ENCODE measurements around the gene KANSL2.
"Not testable (repeated sequence)": the region's sequence is repeated elsewhere in the genome, so short reads cannot be mapped to it uniquely, and the experiment has no call there.

The KANSL2 gene

GRCh38 chr12:48682927-48683326 lies 889 bp upstream of the KANSL2 start:
- no peak for DNase-seq

DNA sequence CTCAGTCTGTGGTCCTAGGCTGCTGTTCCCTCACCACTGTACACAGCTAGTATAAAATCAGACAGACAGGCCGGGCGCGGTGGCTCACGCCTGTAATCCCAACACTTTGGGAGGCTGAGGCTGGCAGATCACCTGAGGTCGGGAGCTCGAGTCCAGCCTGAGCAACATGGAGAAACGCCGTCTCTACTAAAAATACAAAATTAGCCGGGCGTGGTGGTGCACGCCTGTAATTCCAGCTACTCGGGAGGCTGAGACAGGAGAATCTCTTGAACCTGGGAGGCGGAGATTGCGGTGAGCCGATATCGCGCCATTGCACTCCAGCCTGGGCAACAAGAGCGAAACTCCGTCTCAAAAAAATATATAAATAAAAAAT lies 481 bp upstream of the KANSL2 start:
- not testable (repeated sequence) for DNase-seq

DNA sequence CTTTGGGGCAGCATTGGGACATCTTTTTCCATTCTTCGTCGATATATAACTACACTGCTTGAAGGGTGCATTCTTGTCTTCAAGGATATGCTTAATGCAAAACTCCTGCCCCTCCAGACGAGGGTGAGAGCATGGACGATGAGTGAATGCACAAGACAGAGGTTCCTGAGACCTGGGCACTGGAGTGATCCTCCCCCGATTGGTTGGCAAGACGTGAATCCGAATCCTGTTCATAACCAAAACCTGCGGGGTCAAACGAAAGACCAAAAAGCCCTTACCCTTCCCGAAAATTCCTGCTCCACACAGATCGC lies 684 bp downstream of the KANSL2 start:
- no peak for DNase-seq

- no peak for DNase-seq
These were observed 1.2 kb downstream of the KANSL2 start for GRCh38 chr12:48680861-48681260.

GRCh38 chr12:48678551-48679185 lies 3.4 kb downstream of the KANSL2 start:
- no peak for DNase-seq

- DNase-seq: no peak
These were observed 10.7 kb downstream of the KANSL2 start for GRCh38 chr12:48671231-48671856.

DNA sequence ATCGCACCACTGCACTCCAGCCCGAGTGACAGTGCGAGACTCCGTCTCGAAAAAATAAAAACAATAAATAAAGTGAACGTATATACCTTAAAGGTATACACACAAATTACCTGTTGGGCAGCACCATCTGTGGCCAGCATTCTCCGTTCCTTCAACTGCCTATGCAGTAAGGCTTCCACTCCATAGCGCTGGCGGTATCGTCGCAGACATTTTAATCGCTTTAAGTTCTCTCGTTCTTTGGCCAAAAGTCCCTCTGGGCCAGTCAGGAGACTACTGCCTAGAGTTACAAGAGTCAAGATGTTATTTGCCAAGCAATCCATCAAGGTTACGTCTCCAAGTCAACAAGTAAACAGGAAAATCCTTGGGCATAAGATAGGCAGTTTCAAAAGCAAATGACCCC lies 13.0 kb downstream of the KANSL2 start:
- no peak for DNase-seq

DNA sequence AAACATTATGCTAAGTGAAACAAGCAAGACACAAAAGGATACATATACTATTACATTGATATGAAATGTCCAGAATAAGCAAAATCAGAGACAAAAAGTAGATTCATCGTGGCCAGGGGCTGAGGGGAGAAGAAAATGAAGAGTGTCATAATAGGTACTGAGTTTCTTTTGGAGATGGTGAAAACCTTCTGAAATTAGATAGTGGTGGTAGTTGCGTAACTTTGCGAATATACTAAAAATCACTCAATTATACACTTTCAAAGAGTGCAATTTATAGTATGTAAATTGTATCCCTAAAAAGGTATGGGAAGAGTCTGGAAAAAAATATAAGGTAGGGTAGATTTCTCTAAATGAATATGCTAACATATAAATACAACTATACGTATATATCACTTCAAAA lies 22.2 kb downstream of the KANSL2 start:
- no peak for DNase-seq

DNA sequence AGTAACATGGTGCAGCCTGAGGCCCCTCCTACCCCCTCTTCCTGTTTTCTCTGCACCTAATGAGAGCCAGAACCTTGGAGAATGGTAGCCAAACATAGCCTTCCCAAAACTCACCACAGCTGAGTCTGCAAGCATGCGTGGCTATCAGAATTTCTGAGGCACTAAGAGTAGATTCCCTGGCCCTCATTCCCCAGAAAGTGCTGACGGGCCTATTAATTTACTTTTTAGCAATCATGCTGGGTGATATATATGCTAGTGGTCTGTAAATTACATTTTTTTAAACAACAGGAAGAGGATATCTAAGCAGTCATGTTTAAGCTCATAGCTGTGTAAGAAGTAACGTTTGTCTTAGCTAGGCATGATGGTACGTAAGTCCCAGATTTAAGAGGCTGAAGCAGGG lies 30.4 kb downstream of the KANSL2 start:
- DNase-seq: no peak

GRCh38 chr12:48645354-48645753 lies 36.7 kb downstream of the KANSL2 start:
- not testable (repeated sequence) for DNase-seq

- no peak for DNase-seq
These were observed 39.0 kb downstream of the KANSL2 start for GRCh38 chr12:48643011-48643410.

GRCh38 chr12:48641752-48642555 lies 40.1 kb downstream of the KANSL2 start:
- DNase-seq: not testable (repeated sequence)

GRCh38 chr12:48640854-48641253 lies 41.2 kb downstream of the KANSL2 start:
- no peak for DNase-seq

- no peak for DNase-seq
These were observed 41.6 kb downstream of the KANSL2 start for GRCh38 chr12:48640428-48640827.

- DNase-seq: no peak
These were observed 51.0 kb downstream of the KANSL2 start for GRCh38 chr12:48631071-48631470.

GRCh38 chr12:48630346-48630745 lies 51.7 kb downstream of the KANSL2 start:
- no peak for DNase-seq

GRCh38 chr12:48629541-48629940 lies 52.5 kb downstream of the KANSL2 start:
- no peak for DNase-seq

DNA sequence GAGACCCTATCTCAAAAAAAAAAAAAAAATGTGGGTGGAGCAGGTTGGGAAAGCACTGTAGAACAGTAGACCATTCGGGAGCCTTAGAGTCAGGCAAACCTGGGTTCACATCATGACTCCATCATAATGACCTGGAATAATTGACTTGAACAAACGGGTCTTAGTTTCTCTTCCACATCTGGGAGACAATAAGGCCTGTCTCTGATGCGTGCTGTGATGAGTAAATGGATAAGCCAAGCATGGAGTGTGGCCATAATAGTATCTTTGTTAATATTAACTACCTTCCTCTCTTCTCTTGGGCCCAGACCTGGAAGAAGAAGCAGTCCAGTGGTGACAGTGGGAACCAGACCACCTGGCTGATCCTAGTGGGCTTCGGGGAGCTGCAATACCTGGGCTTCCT lies 54.5 kb downstream of the KANSL2 start:
- no peak for DNase-seq

GRCh38 chr12:48622997-48623396 lies 59.0 kb downstream of the KANSL2 start:
- not testable (repeated sequence) for DNase-seq

DNA sequence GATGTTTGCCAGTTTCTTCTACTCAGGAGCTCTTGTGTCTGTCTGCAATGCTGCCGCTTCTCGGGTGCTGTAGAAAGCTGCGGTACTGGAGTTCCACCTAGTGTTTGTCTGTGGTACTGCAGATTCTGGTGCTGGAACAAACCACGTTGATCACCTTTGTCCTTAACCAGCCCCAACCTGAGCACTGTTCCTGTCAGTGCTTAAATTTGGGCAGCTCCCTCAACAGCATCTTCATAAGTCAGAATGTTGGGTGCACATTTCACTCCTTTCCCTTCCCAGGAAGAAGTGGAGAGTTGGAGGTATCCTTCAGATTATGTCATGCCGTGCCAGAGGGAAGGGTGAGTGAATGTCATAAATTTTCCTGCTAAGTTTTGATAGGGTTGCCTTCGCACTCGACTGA lies 63.5 kb downstream of the KANSL2 start:
- DNase-seq: peak; percentile 55

DNA sequence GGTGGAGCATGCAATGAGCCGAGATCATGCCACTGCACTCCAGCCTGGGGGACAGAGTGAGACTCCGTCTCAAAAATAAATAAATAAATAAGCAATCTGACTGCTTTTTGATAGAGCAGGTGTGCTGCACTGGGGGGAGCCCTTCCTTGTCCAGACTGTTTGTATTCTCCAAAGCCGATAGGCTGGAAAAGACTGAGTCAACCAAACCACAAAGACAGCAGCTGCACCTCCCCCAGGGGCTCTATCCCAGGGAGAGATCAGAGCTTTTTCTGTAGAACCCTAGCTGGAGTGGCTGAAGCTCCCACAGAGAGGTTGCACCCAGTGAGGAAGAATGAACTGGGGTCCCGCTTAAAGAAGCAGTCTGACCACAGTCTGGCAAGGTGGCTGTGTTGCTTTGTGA lies 66.4 kb downstream of the KANSL2 start:
- DNase-seq: no peak

- no peak for DNase-seq
These were observed 68.7 kb downstream of the KANSL2 start for GRCh38 chr12:48613321-48613720.

All from CD4-positive, alpha-beta T cell treated with Interferon gamma for 1 hour (primary cell).